K562 (cell line): ENCODE results near the gene WASF1. TPM values are rescaled to one million over a fixed set of nuclear protein-coding genes. Genes with fewer than 3 reads are reported as not detected.

Source experiments
- ATAC-seq: fragments of 200-7000 bp; cut with Tn5 transposase; 3 replicates; pipeline ENCODE4 v1.9.1; 2020; ENCODE audit warnings: moderate library complexity
- BruUV-seq: library from RNA; stranded (reverse); fragments of 400-500 nt; replicated peaks from 2 replicates; lab custom pipeline; 2021; lab: Mats Ljungman, UMichigan
- CTCF ChIA-PET: fragments of 300-600 bp; formaldehyde crosslinking; extraction: SDS; loops from one replicate; lab custom pipeline; 2021; ENCODE audit warnings: low intra/inter-chr PET ratio; lab: Yijun Ruan, JAX
- POLR2A ChIA-PET: fragments of 300-600, 350-650 bp; sonication (Branson Sonifier 250); formaldehyde crosslinking; extraction: SDS; loops from one replicate; lab custom pipeline; 2021; ENCODE audit warnings: antibody characterized with exemption, inconsistent platforms; lab: Yijun Ruan, JAX
- DNase-seq, 4 experiments: peaks; one replicate each; pipeline versions ENCODE4 v3.0.0 to v3.0.0-alpha.2; 2011 to 2018; ENCODE audit warnings: low spot score in 3 of 4, mixed read lengths in 3 of 4; ENCODE audit errors: extremely low read depth in 1 of 4
- FAIRE-seq: peaks from 2 replicates; lab custom pipeline; 2011; peaks lifted over from hg19 to GRCh38; lab: Jason Lieb, UNC
- H2AFZ ChIP-seq: 2 replicates; pipeline ENCODE4 v1.6.0; 2011; ENCODE audit warnings: low read depth, low read length, control low read depth, inconsistent platforms
- H3K27ac ChIP-seq: fragments of 200-600 bp; 3 replicates; pipeline ENCODE4 v1.8.0; 2011; ENCODE audit warnings: low read depth, mild to moderate bottlenecking, control low read depth, inconsistent platforms, low read length, moderate library complexity, mixed read lengths; ENCODE audit errors: extremely low read depth
- H3K27me3 ChIP-seq, 2 experiments: fragments of 300-600 bp in 1 of 2; 2 replicates in 1 of 2; 3 replicates in 1 of 2; pipeline versions ENCODE4 v1.6.0 to v1.8.0; 2011; ENCODE audit warnings: inconsistent platforms in 2 of 2, low read length in 2 of 2, mild to moderate bottlenecking in 1 of 2, mixed read lengths in 1 of 2, moderate library complexity in 1 of 2; ENCODE audit not compliant: control insufficient read depth in 2 of 2, insufficient read depth in 2 of 2
- H3K36me3 ChIP-seq: fragments of 300-600 bp; 3 replicates; pipeline ENCODE4 v1.8.0; 2011; ENCODE audit warnings: mild to moderate bottlenecking, low read length, inconsistent platforms; ENCODE audit not compliant: control insufficient read depth, insufficient read depth
- H3K4me1 ChIP-seq, 2 experiments: fragments of 200-600 bp in 1 of 2; replicated peaks in 1 of 2; 2 replicates in 1 of 2; 3 replicates in 1 of 2; pipeline versions ENCODE4 v1.5.1 to v1.8.0; 2011; ENCODE audit warnings: inconsistent platforms in 2 of 2, low read length in 2 of 2, mild to moderate bottlenecking in 1 of 2, mixed read lengths in 1 of 2, moderate library complexity in 1 of 2; ENCODE audit not compliant: control insufficient read depth in 2 of 2, insufficient read depth in 2 of 2
- H3K4me2 ChIP-seq: 2 replicates; pipeline ENCODE4 v1.6.1; 2011; ENCODE audit warnings: low read length, control low read depth, inconsistent platforms, mixed read lengths; ENCODE audit not compliant: insufficient read depth
- H3K4me3 ChIP-seq: fragments of 200-600 bp; sonication (generic), shearing (Covaris generic); 2 replicates; pipeline ENCODE4 v1.5.1; 2016; ENCODE audit warnings: control low read depth, inconsistent platforms
- H3K79me2 ChIP-seq: fragments of 200-600 bp; 3 replicates; pipeline ENCODE4 v1.8.0; 2011; ENCODE audit warnings: low read length, inconsistent platforms; ENCODE audit not compliant: control insufficient read depth, insufficient read depth
- H3K9ac ChIP-seq, 2 experiments: 2 replicates each; pipeline versions ENCODE4 v1.6.0 to v1.6.1; 2011; ENCODE audit warnings: low read depth in 2 of 2, low read length in 2 of 2, control low read depth in 1 of 2, inconsistent platforms in 1 of 2, mild to moderate bottlenecking in 1 of 2, mixed read lengths in 1 of 2; ENCODE audit not compliant: insufficient read depth in 1 of 2
- H3K9me1 ChIP-seq: one replicate; pipeline ENCODE4 v1.6.0; 2011; ENCODE audit warnings: inconsistent platforms, mild to moderate bottlenecking, low read length, moderate library complexity; ENCODE audit not compliant: control insufficient read depth, insufficient read depth
- H3K9me3 ChIP-seq: replicated peaks from 2 replicates; pipeline ENCODE4 v1.5.1; 2011; ENCODE audit warnings: low read depth, low read length, inconsistent platforms; ENCODE audit not compliant: control insufficient read depth, insufficient read depth
- H4K20me1 ChIP-seq: replicated peaks from 2 replicates; pipeline ENCODE4 v1.6.1; 2011; ENCODE audit warnings: low read length, inconsistent platforms, mixed read lengths; ENCODE audit not compliant: control insufficient read depth, insufficient read depth
- EHMT2 ChIP-seq: fragments of 450-650 bp; IDR thresholded peaks from 2 replicates; pipeline ENCODE4 v1.6.1; 2018; ENCODE audit warnings: antibody characterized with exemption
- FOSL1 ChIP-seq: fragments of 200-800 bp; sonication (Bioruptor generic); conservative IDR thresholded peaks from 2 replicates; pipeline ENCODE4 v1.6.1; 2016; ENCODE audit warnings: missing genetic modification characterization, missing compliant biosample characterization
- GABPB1 ChIP-seq: sonication (generic); formaldehyde crosslinking; IDR thresholded peaks from 2 replicates; pipeline ENCODE4 v1.8.0; 2022; ENCODE audit warnings: mild to moderate bottlenecking, missing genetic modification reagents
- KLF1 ChIP-seq: fragments of 450-650 bp; IDR thresholded peaks from 2 replicates; pipeline ENCODE4 v1.6.1; 2016; ENCODE audit warnings: missing genetic modification characterization, missing compliant biosample characterization
- TGIF2 ChIP-seq: sonication (generic); formaldehyde crosslinking; IDR thresholded peaks from 2 replicates; pipeline ENCODE4 v1.8.1; 2022; ENCODE audit warnings: mild to moderate bottlenecking, missing genetic modification reagents, moderate library complexity
- ZNF695 ChIP-seq: fragments of 450-650 bp; formaldehyde crosslinking; IDR thresholded peaks from 2 replicates; pipeline ENCODE4 v1.4.0; 2020; ENCODE audit warnings: mild to moderate bottlenecking, moderate library complexity
- WGBS: fragments of 100-300 bp; shearing (Covaris generic); methylation state at CpG from one replicate; pipeline ENCODE4 v1.1.6; 2016; ENCODE audit warnings: low coverage, mixed read lengths; ENCODE audit not compliant: insufficient coverage; ENCODE audit errors: missing lambda C conversion rate; 5-methylcytosine and 5-hydroxymethylcytosine counted together
- in situ Hi-C: fragments of 300-500 bp; cut with MboI; formaldehyde crosslinking; loops from 4 replicates; pipeline ENCODE4 v1.15.0; 2018; ENCODE audit warnings: inconsistent platforms, mixed read lengths
- intact Hi-C: fragments of 100-400 bp; cut with micrococcal nuclease; formaldehyde crosslinking; loops from 2 replicates; pipeline ENCODE4 v1.14.2; 2022
- polyA plus RNA-seq, 8 experiments: library from polyadenylated mRNA; depleted of rRNA in 4 of 8; stranded (reverse) in 5 of 8; unstranded in 3 of 8; fragments of >200 nt; fragmentation: Nextera tagmentation in 2 of 8; fragmentation: Illumina TruSeq in 1 of 8; extraction: Ambion mirVana in 2 of 8; extraction: Trizol in 1 of 8; gene quantifications; 2 replicates each; pipeline versions ENCODE4 v1.2.1 to v1.2.3, GENCODE V29; 2011 to 2014; ENCODE audit warnings: inconsistent platforms in 1 of 8, missing spikeins in 1 of 8
- total RNA-seq, 7 experiments: library from RNA; depleted of rRNA in 6 of 7; stranded (reverse); fragments of >200 nt in 6 of 7; fragmentation: Illumina TruSeq in 2 of 7; extraction: Trizol in 2 of 7; gene quantifications; 2 replicates each; pipeline versions ENCODE4 v1.2.1 to v1.2.3, GENCODE V29; 2011 to 2021; ENCODE audit warnings: low replicate concordance in 1 of 7
- TF ChIP-seq, protein P1 (sequence below): fragments of 250-450 bp; sonication (Bioruptor Pico); IDR thresholded peaks from 2 replicates; pipeline ENCODE4 v1.8.0; 2021; ENCODE audit warnings: borderline replicate concordance, mild to moderate bottlenecking, moderate library complexity; ENCODE audit not compliant: poor library complexity, severe bottlenecking

WASF1 gene
- total and polyA plus RNA-seq, 9 of the 15 experiments (the other 6 are each of a cell fraction or from before 2014, with no cell fraction given): 2.1 to 18.2 (median 7.4) TPM

DNA sequence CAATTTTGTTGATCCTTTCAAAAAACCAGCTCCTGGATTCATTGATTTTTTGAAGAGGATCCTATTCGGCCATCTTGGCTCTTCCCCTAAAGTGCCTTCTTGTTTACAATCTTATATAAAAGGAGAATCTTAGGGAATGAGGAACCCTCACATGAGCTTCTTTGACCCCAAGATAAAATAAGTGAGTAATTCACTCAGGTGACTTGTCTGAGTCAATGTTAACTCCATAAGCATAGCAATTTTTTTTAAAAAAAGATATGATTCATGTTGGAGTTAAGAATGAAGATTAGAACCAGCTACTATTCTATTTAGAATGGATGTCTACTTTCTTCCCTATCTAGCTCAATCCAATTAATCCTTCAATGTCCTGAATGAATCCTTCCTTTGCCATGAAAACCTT lies 21.0 kb downstream of the WASF1 start:
- Histone ChIP-seq H3K79me2 (no peaks in the 10 kb centered on the region), H3K9me3 (no peaks in the 10 kb centered on the region), H2AFZ (no peak overlapping the region), H3K36me3 (no peaks in the 10 kb centered on the region), H3K4me2 (no peak overlapping the region), H4K20me1 (no peaks in the 10 kb centered on the region), H3K4me3 (no peak overlapping the region), H3K4me1 (no peaks in the 10 kb centered on the region), H3K27me3 (no peaks in the 10 kb centered on the region), H3K9ac (no peak overlapping the region), H3K9me1 (no peaks in the 10 kb centered on the region), H3K27ac (no peak overlapping the region)
- FAIRE-seq: no peak
- TF ChIP-seq FOSL1 (tag): peak; percentile 68
- no peak for TF ChIP-seq ZNF695 (CRISPR knock-in tag)
- no peak for ATAC-seq
- ChIA-PET CTCF (no interaction called here), POLR2A (no interaction called here)
- intact Hi-C loops: no loop called here
- in situ Hi-C loops: no loop called here
- no CpG with 5 or more reads among the region's 1 CpG for WGBS
- no peak for DNase-seq
- no TSS peak for BruUV-seq

DNA sequence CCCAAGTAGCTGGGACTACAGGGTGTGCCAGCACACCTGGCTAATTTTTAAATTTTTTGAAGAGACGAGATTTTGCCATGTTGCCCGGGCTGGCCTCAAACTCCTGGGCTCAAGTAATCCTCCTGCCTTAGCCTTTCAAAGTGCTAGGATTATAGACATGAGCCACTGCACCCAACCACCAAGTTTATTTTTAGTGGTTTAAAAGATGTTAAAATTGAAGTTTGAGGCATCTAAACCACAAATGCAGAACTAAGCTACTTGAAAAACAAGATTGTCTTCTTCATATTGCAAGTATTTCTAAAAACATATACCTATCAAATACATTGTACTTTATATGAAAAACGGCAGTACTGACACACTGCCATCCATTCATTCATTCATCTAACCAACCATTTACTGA lies 31.6 kb downstream of the WASF1 start:
- no peaks in the 10 kb centered on the region for H3K36me3 ChIP-seq
- no peak overlapping the region for H3K4me3 ChIP-seq
- POLR2A ChIA-PET: no interaction called here

More for the DNA sequence above, 31.6 kb downstream of the WASF1 start:
- BruUV-seq: no TSS peak
- Histone ChIP-seq H3K9ac (no peak overlapping the region), H3K9me1 (no peaks in the 10 kb centered on the region), H3K27me3 (no peaks in the 10 kb centered on the region), H4K20me1 (no peaks in the 10 kb centered on the region), H2AFZ (no peak overlapping the region), H3K4me2 (no peak overlapping the region), H3K9me3 (no peaks in the 10 kb centered on the region), H3K79me2 (no peaks in the 10 kb centered on the region), H3K27ac (no peak overlapping the region), H3K4me1 (no peaks in the 10 kb centered on the region)
- ATAC-seq (no peak), FAIRE-seq (no peak), DNase-seq (no peak)
- CTCF ChIA-PET: no interaction called here
- TF ChIP-seq GABPB1 (CRISPR knock-in tag) (no peak), KLF1 (tag) (no peak), EHMT2 (no peak), TGIF2 (CRISPR knock-in tag) (no peak)
- TF ChIP-seq, protein P1, sequence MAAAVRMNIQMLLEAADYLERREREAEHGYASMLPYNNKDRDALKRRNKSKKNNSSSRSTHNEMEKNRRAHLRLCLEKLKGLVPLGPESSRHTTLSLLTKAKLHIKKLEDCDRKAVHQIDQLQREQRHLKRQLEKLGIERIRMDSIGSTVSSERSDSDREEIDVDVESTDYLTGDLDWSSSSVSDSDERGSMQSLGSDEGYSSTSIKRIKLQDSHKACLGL (CRISPR knock-in tag): no peak
- intact Hi-C loops: no loop called here
- WGBS: 25% methylated on average over 3 of the region's 3 CpGs
- in situ Hi-C loops: no loop called here
